K562 (cell line): ENCODE data around the gene TMEM131L. TPM values are rescaled to one million over a fixed set of nuclear protein-coding genes. Genes with fewer than 3 reads are reported as not detected.

Experiments
- ATAC-seq: fragments of 200-7000 bp; cut with Tn5 transposase; 3 replicates; pipeline ENCODE4 v1.9.1; 2020; ENCODE audit warnings: moderate library complexity
- BruUV-seq: library from RNA; stranded (reverse); fragments of 400-500 nt; replicated peaks from 2 replicates; lab custom pipeline; 2021; lab: Mats Ljungman, UMichigan
- CTCF ChIA-PET: fragments of 300-600 bp; formaldehyde crosslinking; extraction: SDS; loops from one replicate; lab custom pipeline; 2021; ENCODE audit warnings: low intra/inter-chr PET ratio; lab: Yijun Ruan, JAX
- POLR2A ChIA-PET: fragments of 300-600, 350-650 bp; sonication (Branson Sonifier 250); formaldehyde crosslinking; extraction: SDS; loops from one replicate; lab custom pipeline; 2021; ENCODE audit warnings: antibody characterized with exemption, inconsistent platforms; lab: Yijun Ruan, JAX
- DNase-seq, 4 experiments: peaks; one replicate each; pipeline versions ENCODE4 v3.0.0 to v3.0.0-alpha.2; 2011 to 2018; ENCODE audit warnings: low spot score in 3 of 4, mixed read lengths in 3 of 4; ENCODE audit errors: extremely low read depth in 1 of 4
- FAIRE-seq: peaks from 2 replicates; lab custom pipeline; 2011; peaks lifted over from hg19 to GRCh38; lab: Jason Lieb, UNC
- H2AFZ ChIP-seq: 2 replicates; pipeline ENCODE4 v1.6.0; 2011; ENCODE audit warnings: low read depth, low read length, control low read depth, inconsistent platforms
- H3K27ac ChIP-seq: fragments of 200-600 bp; 3 replicates; pipeline ENCODE4 v1.8.0; 2011; ENCODE audit warnings: low read depth, mild to moderate bottlenecking, control low read depth, inconsistent platforms, low read length, moderate library complexity, mixed read lengths; ENCODE audit errors: extremely low read depth
- H3K27me3 ChIP-seq, 2 experiments: fragments of 300-600 bp in 1 of 2; 2 replicates in 1 of 2; 3 replicates in 1 of 2; pipeline versions ENCODE4 v1.6.0 to v1.8.0; 2011; ENCODE audit warnings: inconsistent platforms in 2 of 2, low read length in 2 of 2, mild to moderate bottlenecking in 1 of 2, mixed read lengths in 1 of 2, moderate library complexity in 1 of 2; ENCODE audit not compliant: control insufficient read depth in 2 of 2, insufficient read depth in 2 of 2
- H3K36me3 ChIP-seq: fragments of 300-600 bp; 3 replicates; pipeline ENCODE4 v1.8.0; 2011; ENCODE audit warnings: mild to moderate bottlenecking, low read length, inconsistent platforms; ENCODE audit not compliant: control insufficient read depth, insufficient read depth
- H3K4me1 ChIP-seq, 2 experiments: fragments of 200-600 bp in 1 of 2; replicated peaks in 1 of 2; 2 replicates in 1 of 2; 3 replicates in 1 of 2; pipeline versions ENCODE4 v1.5.1 to v1.8.0; 2011; ENCODE audit warnings: inconsistent platforms in 2 of 2, low read length in 2 of 2, mild to moderate bottlenecking in 1 of 2, mixed read lengths in 1 of 2, moderate library complexity in 1 of 2; ENCODE audit not compliant: control insufficient read depth in 2 of 2, insufficient read depth in 2 of 2
- H3K4me2 ChIP-seq: 2 replicates; pipeline ENCODE4 v1.6.1; 2011; ENCODE audit warnings: low read length, control low read depth, inconsistent platforms, mixed read lengths; ENCODE audit not compliant: insufficient read depth
- H3K4me3 ChIP-seq: fragments of 200-600 bp; sonication (generic), shearing (Covaris generic); 2 replicates; pipeline ENCODE4 v1.5.1; 2016; ENCODE audit warnings: control low read depth, inconsistent platforms
- H3K79me2 ChIP-seq: fragments of 200-600 bp; 3 replicates; pipeline ENCODE4 v1.8.0; 2011; ENCODE audit warnings: low read length, inconsistent platforms; ENCODE audit not compliant: control insufficient read depth, insufficient read depth
- H3K9ac ChIP-seq, 2 experiments: 2 replicates each; pipeline versions ENCODE4 v1.6.0 to v1.6.1; 2011; ENCODE audit warnings: low read depth in 2 of 2, low read length in 2 of 2, control low read depth in 1 of 2, inconsistent platforms in 1 of 2, mild to moderate bottlenecking in 1 of 2, mixed read lengths in 1 of 2; ENCODE audit not compliant: insufficient read depth in 1 of 2
- H3K9me1 ChIP-seq: one replicate; pipeline ENCODE4 v1.6.0; 2011; ENCODE audit warnings: inconsistent platforms, mild to moderate bottlenecking, low read length, moderate library complexity; ENCODE audit not compliant: control insufficient read depth, insufficient read depth
- H3K9me3 ChIP-seq: replicated peaks from 2 replicates; pipeline ENCODE4 v1.5.1; 2011; ENCODE audit warnings: low read depth, low read length, inconsistent platforms; ENCODE audit not compliant: control insufficient read depth, insufficient read depth
- H4K20me1 ChIP-seq: replicated peaks from 2 replicates; pipeline ENCODE4 v1.6.1; 2011; ENCODE audit warnings: low read length, inconsistent platforms, mixed read lengths; ENCODE audit not compliant: control insufficient read depth, insufficient read depth
- BACH1 ChIP-seq: fragments of 200-800 bp; sonication (Bioruptor generic); IDR thresholded peaks from 2 replicates; pipeline ENCODE4 v1.6.1; 2016; ENCODE audit warnings: missing genetic modification characterization, missing compliant biosample characterization
- CBFA2T3 ChIP-seq: fragments of 450-650 bp; IDR thresholded peaks from 2 replicates; pipeline ENCODE4 v1.6.1; 2017
- CXXC5 ChIP-seq: fragments of 250-450 bp; sonication (Bioruptor Pico); IDR thresholded peaks from 2 replicates; pipeline ENCODE4 v1.8.0; 2022; ENCODE audit warnings: inconsistent platforms, mild to moderate bottlenecking, moderate library complexity
- DDX20 ChIP-seq: fragments of 450-650 bp; IDR thresholded peaks from 2 replicates; pipeline ENCODE4 v1.6.1; 2016; ENCODE audit warnings: missing genetic modification characterization, low read depth, mild to moderate bottlenecking, missing compliant biosample characterization, moderate library complexity
- ELF2 ChIP-seq: fragments of 250-450 bp; sonication (Bioruptor Pico); IDR thresholded peaks from 2 replicates; pipeline ENCODE4 v1.5.0; 2021; ENCODE audit warnings: mild to moderate bottlenecking
- FOXA3 ChIP-seq, 2 experiments: fragments of 450-650 bp in 1 of 2; sonication (generic) in 1 of 2; formaldehyde crosslinking; IDR thresholded peaks in 1 of 2; conservative IDR thresholded peaks in 1 of 2; 2 replicates each; pipeline versions ENCODE4 v1.4.0 to v1.8.0; 2020 to 2022; ENCODE audit warnings: mild to moderate bottlenecking in 2 of 2, missing genetic modification reagents in 1 of 2
- GTF2F1 ChIP-seq: IDR thresholded peaks from 2 replicates; pipeline ENCODE4 v1.6.1; 2011; ENCODE audit warnings: low read depth, low read length, improper control_type of control experiment
- HNRNPLL ChIP-seq: fragments of 200-400 bp; formaldehyde crosslinking; IDR thresholded peaks from 2 replicates; pipeline ENCODE4 v1.6.1; 2017; ENCODE audit warnings: low read length, low read depth, mild to moderate bottlenecking; ENCODE audit not compliant: poor library complexity, severe bottlenecking
- NCOA6 ChIP-seq: fragments of 450-650 bp; IDR thresholded peaks from 2 replicates; pipeline ENCODE4 v1.6.1; 2017; ENCODE audit warnings: mild to moderate bottlenecking
- PRDM10 ChIP-seq: fragments of 450-650 bp; IDR thresholded peaks from 2 replicates; pipeline ENCODE4 v1.6.1; 2018; ENCODE audit not compliant: partially characterized antibody
- PRMT5 ChIP-seq: sonication (generic); formaldehyde crosslinking; IDR thresholded peaks from 2 replicates; pipeline ENCODE4 v1.5.0; 2020; ENCODE audit warnings: missing genetic modification reagents
- RBFOX2 ChIP-seq: fragments of 200-400 bp; formaldehyde crosslinking; IDR thresholded peaks from 2 replicates; pipeline ENCODE4 v1.6.1; 2017; ENCODE audit warnings: low read depth, mild to moderate bottlenecking, low read length, moderate library complexity
- SIN3B ChIP-seq: fragments of 450-650 bp; IDR thresholded peaks from 2 replicates; pipeline ENCODE4 v1.6.1; 2017; ENCODE audit warnings: low read depth, mild to moderate bottlenecking, moderate library complexity
- TAF1 ChIP-seq: IDR thresholded peaks from 2 replicates; pipeline ENCODE4 v1.6.1; 2011; ENCODE audit warnings: mild to moderate bottlenecking, low read length, moderate library complexity; ENCODE audit not compliant: insufficient read depth, control insufficient read depth, severe bottlenecking; ENCODE audit errors: extremely low read depth
- TFAM ChIP-seq: fragments of 250-450 bp; sonication (Bioruptor Pico); conservative IDR thresholded peaks from 2 replicates; pipeline ENCODE4 v1.5.0; 2021; ENCODE audit warnings: mild to moderate bottlenecking, moderate library complexity
- ZBED1 ChIP-seq: IDR thresholded peaks from 2 replicates; pipeline ENCODE4 v1.6.1; 2014
- ZNF12 ChIP-seq: sonication (generic); formaldehyde crosslinking; IDR thresholded peaks from 2 replicates; pipeline ENCODE4 v1.4.0; 2020; ENCODE audit warnings: mild to moderate bottlenecking, missing genetic modification reagents
- ZNF263 ChIP-seq: sonication (generic); formaldehyde crosslinking; IDR thresholded peaks from 2 replicates; pipeline ENCODE4 v1.8.0; 2022; ENCODE audit warnings: mild to moderate bottlenecking, missing genetic modification reagents, borderline replicate concordance
- ZNF347 ChIP-seq: fragments of 450-650 bp; formaldehyde crosslinking; IDR thresholded peaks from 2 replicates; pipeline ENCODE4 v1.4.0; 2020; ENCODE audit warnings: low read depth, mild to moderate bottlenecking, moderate library complexity
- WGBS: fragments of 100-300 bp; shearing (Covaris generic); methylation state at CpG from one replicate; pipeline ENCODE4 v1.1.6; 2016; ENCODE audit warnings: low coverage, mixed read lengths; ENCODE audit not compliant: insufficient coverage; ENCODE audit errors: missing lambda C conversion rate; 5-methylcytosine and 5-hydroxymethylcytosine counted together
- in situ Hi-C: fragments of 300-500 bp; cut with MboI; formaldehyde crosslinking; loops from 4 replicates; pipeline ENCODE4 v1.15.0; 2018; ENCODE audit warnings: inconsistent platforms, mixed read lengths
- intact Hi-C: fragments of 100-400 bp; cut with micrococcal nuclease; formaldehyde crosslinking; loops from 2 replicates; pipeline ENCODE4 v1.14.2; 2022
- polyA plus RNA-seq, 8 experiments: library from polyadenylated mRNA; depleted of rRNA in 4 of 8; stranded (reverse) in 5 of 8; unstranded in 3 of 8; fragments of >200 nt; fragmentation: Nextera tagmentation in 2 of 8; fragmentation: Illumina TruSeq in 1 of 8; extraction: Ambion mirVana in 2 of 8; extraction: Trizol in 1 of 8; gene quantifications; 2 replicates each; pipeline versions ENCODE4 v1.2.1 to v1.2.3, GENCODE V29; 2011 to 2014; ENCODE audit warnings: inconsistent platforms in 1 of 8, missing spikeins in 1 of 8
- total RNA-seq, 7 experiments: library from RNA; depleted of rRNA in 6 of 7; stranded (reverse); fragments of >200 nt in 6 of 7; fragmentation: Illumina TruSeq in 2 of 7; extraction: Trizol in 2 of 7; gene quantifications; 2 replicates each; pipeline versions ENCODE4 v1.2.1 to v1.2.3, GENCODE V29; 2011 to 2021; ENCODE audit warnings: low replicate concordance in 1 of 7

The TMEM131L gene
- total and polyA plus RNA-seq, 9 of the 15 experiments (the other 6 are each of a cell fraction or from before 2014, with no cell fraction given): 1.2 to 20.8 (median 12.9) TPM

GRCh38 chr4:153622778-153623240, 156.6 kb downstream of the TMEM131L start:
- DNase-seq: no peak
- H2AFZ ChIP-seq: no peak overlapping the region
- H3K4me2 ChIP-seq: no peak overlapping the region
- intact Hi-C loops (no loop called here), in situ Hi-C loops (no loop called here)
- H3K27me3 ChIP-seq: no peaks in the 10 kb centered on the region
- CTCF ChIA-PET: no interaction called here
- FAIRE-seq: no peak
- H3K9me1 ChIP-seq: peaks cover 3% of the 10 kb centered on the region
- WGBS: 74% methylated on average over 6 of the region's 12 CpGs
- no peaks in the 10 kb centered on the region for H3K9me3 ChIP-seq
- peaks cover 89% of the 10 kb centered on the region for H3K36me3 ChIP-seq
- no peak for ATAC-seq
- H3K9ac ChIP-seq: peak overlapping the region in 1 of 2 experiments; percentile 7; a peak in 1 of 4 replicates
- H3K4me1 ChIP-seq: no peaks in the 10 kb centered on the region
- no peaks in the 10 kb centered on the region for H4K20me1 ChIP-seq
- H3K27ac ChIP-seq: no peak overlapping the region
- POLR2A ChIA-PET: no interaction called here
- no TSS peak for BruUV-seq
- TF ChIP-seq PRMT5 (CRISPR knock-in tag) (no peak), ZNF12 (CRISPR knock-in tag) (no peak), RBFOX2 (no peak), CBFA2T3 (no peak), PRDM10 (no peak), TAF1 (no peak), NCOA6 (no peak), FOXA3 (CRISPR knock-in tag; conservative IDR thresholded peaks at IDR 0.05 in 1 of 2, IDR thresholded peaks at IDR 0.05 in 1 of 2) (no peak), ZNF347 (CRISPR knock-in tag) (no peak), ELF2 (no peak), SIN3B (no peak), CXXC5 (CRISPR knock-in tag) (no peak), ZNF263 (CRISPR knock-in tag) (no peak), DDX20 (tag) (no peak), BACH1 (tag) (no peak), ZBED1 (no peak), HNRNPLL (no peak), TFAM (no peak), GTF2F1 (no peak)
- TF ChIP-seq, all 486 proteins: peak for 0
- H3K79me2 ChIP-seq: no peaks in the 10 kb centered on the region
- no peak overlapping the region for H3K4me3 ChIP-seq
